Transverse colon (tissue), 3 donors: ENCODE data around the gene CNTRL.

Experiments used
- POLR2A ChIP-seq: fragments of 450-650 bp; IDR thresholded peaks from one replicate; pipeline ENCODE4 v1.6.1; 2016; ENCODE audit warnings: antibody characterized with exemption, mild to moderate bottlenecking, moderate library complexity
- TF ChIP-seq, protein P1 (sequence below), 5 experiments: fragments of 200-600 bp in 3 of 5; fragments of 450-650 bp in 2 of 5; sonication (generic) in 3 of 5; IDR thresholded peaks; 1 replicate in 2 of 5; 2 replicates in 3 of 5; pipeline ENCODE4 v1.5.1; 2016 to 2017; ENCODE audit warnings: antibody characterized with exemption in 5 of 5, inconsistent platforms in 3 of 5, mild to moderate bottlenecking in 2 of 5, moderate library complexity in 1 of 5

- TF ChIP-seq, protein P1, sequence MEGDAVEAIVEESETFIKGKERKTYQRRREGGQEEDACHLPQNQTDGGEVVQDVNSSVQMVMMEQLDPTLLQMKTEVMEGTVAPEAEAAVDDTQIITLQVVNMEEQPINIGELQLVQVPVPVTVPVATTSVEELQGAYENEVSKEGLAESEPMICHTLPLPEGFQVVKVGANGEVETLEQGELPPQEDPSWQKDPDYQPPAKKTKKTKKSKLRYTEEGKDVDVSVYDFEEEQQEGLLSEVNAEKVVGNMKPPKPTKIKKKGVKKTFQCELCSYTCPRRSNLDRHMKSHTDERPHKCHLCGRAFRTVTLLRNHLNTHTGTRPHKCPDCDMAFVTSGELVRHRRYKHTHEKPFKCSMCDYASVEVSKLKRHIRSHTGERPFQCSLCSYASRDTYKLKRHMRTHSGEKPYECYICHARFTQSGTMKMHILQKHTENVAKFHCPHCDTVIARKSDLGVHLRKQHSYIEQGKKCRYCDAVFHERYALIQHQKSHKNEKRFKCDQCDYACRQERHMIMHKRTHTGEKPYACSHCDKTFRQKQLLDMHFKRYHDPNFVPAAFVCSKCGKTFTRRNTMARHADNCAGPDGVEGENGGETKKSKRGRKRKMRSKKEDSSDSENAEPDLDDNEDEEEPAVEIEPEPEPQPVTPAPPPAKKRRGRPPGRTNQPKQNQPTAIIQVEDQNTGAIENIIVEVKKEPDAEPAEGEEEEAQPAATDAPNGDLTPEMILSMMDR (IDR thresholded peaks at IDR 0.05): no peak
- no peak for TF ChIP-seq POLR2A
These were observed 139.2 kb downstream of the CNTRL start for GRCh38 chr9:121214005-121214404.
